Measurements from ENCODE around the gene ELOVL4. TPM values are rescaled to one million over a fixed set of nuclear protein-coding genes. Genes with fewer than 3 reads are reported as not detected.

ELOVL4 gene
- total RNA-seq, 1 experiment from 2014 or later: 0.68 TPM

DNA sequence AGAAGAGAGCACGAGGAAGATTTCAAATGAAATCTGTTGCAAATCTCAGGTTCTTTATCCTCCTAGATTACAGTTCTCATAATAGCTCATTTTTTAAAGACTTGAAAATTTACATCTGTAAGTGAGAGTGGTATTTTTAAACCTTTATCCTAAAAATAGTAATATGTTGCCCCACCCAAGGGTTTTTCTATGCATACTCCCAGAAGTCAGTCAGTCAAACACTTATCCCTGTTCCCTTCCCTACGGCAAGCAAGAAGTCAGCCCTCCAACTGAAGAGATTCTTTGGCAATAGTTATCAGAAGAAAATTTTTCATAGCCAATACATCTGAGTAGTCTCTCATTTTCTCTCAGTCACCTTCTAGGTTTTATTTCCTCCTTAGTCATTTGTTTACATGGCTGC, 24.1 kb downstream of the ELOVL4 start:
- Histone ChIP-seq H3K36me3 (ENCODE audit: control insufficient read depth, insufficient read depth, low read length) (no peaks in the 10 kb centered on the region), H3K9me3 (no peaks in the 10 kb centered on the region), H3K4me1 (no peaks in the 10 kb centered on the region), H3K27me3 (replicated peaks; ENCODE audit: control insufficient read depth, insufficient read depth, low read length) (no peaks in the 10 kb centered on the region), H3K4me3 (ENCODE audit: low read depth, low read length) (no peak overlapping the region)
- ChIA-PET CTCF (no interaction called here), POLR2A (no interaction called here)
- no peak for TF ChIP-seq CTCF (IDR thresholded peaks at IDR 0.05; ENCODE audit: insufficient read depth in 1 of 2, low read depth in 1 of 2, low read length in 1 of 2, severe bottlenecking in 1 of 2, unreplicated experiment in 1 of 2)
- Mint-ChIP-seq H3K4me1 (ENCODE audit: low read depth, unreplicated experiment) (no peaks in the 10 kb centered on the region), H3K9me3 (ENCODE audit: unreplicated experiment) (no peaks in the 10 kb centered on the region), H3K4me3 (ENCODE audit: unreplicated experiment) (no peak overlapping the region), H3K36me3 (ENCODE audit: insufficient read depth, unreplicated experiment) (no peaks in the 10 kb centered on the region), H3K27me3 (ENCODE audit: insufficient read depth, unreplicated experiment) (no peaks in the 10 kb centered on the region), H3K27ac (ENCODE audit: unreplicated experiment) (no peak overlapping the region)
- intact Hi-C loops (cut with micrococcal nuclease; ENCODE audit: unreplicated experiment): no loop called here
- BruUV-seq (replicated peaks): no TSS peak
- no peak for DNase-seq

- intact Hi-C loops (cut with micrococcal nuclease; ENCODE audit: unreplicated experiment): no loop called here
- H3K4me1 Mint-ChIP-seq (ENCODE audit: low read depth, unreplicated experiment): no peaks in the 10 kb centered on the region
- H3K4me1 ChIP-seq: no peaks in the 10 kb centered on the region
Measured at GRCh38 chr6:79922018-79922417, 25.3 kb downstream of the ELOVL4 start.

GRCh38 chr6:79913369-79913768, 34.0 kb downstream of the ELOVL4 start:
- H3K4me3 ChIP-seq (ENCODE audit: low read depth, low read length): no peak overlapping the region
- DNase-seq: no peak
- BruUV-seq (replicated peaks): no TSS peak
- peaks cover 10% of the 10 kb centered on the region for H3K27me3 Mint-ChIP-seq (ENCODE audit: insufficient read depth, unreplicated experiment)
- H3K4me3 Mint-ChIP-seq (ENCODE audit: unreplicated experiment): no peak overlapping the region
- H3K36me3 Mint-ChIP-seq (ENCODE audit: insufficient read depth, unreplicated experiment): no peaks in the 10 kb centered on the region
- H3K9me3 ChIP-seq: no peaks in the 10 kb centered on the region
- CTCF ChIA-PET: no interaction called here
- no peak for TF ChIP-seq CTCF (IDR thresholded peaks at IDR 0.05; ENCODE audit: insufficient read depth in 1 of 2, low read depth in 1 of 2, low read length in 1 of 2, severe bottlenecking in 1 of 2, unreplicated experiment in 1 of 2)
- POLR2A ChIA-PET: no interaction called here
- H3K27ac Mint-ChIP-seq (ENCODE audit: unreplicated experiment): no peak overlapping the region
- no peaks in the 10 kb centered on the region for H3K9me3 Mint-ChIP-seq (ENCODE audit: unreplicated experiment)
- H3K4me1 Mint-ChIP-seq (ENCODE audit: low read depth, unreplicated experiment): no peaks in the 10 kb centered on the region
- H3K4me1 ChIP-seq: no peaks in the 10 kb centered on the region
- no peaks in the 10 kb centered on the region for H3K36me3 ChIP-seq (ENCODE audit: control insufficient read depth, insufficient read depth, low read length)
- intact Hi-C loops (cut with micrococcal nuclease; ENCODE audit: unreplicated experiment): no loop called here
- no peaks in the 10 kb centered on the region; the same call in 1 of the 2 replicates for H3K27me3 ChIP-seq (replicated peaks; ENCODE audit: control insufficient read depth, insufficient read depth, low read length)

More at GRCh38 chr6:79922018-79922417, 25.3 kb downstream of the ELOVL4 start:
- no peaks in the 10 kb centered on the region for H3K9me3 ChIP-seq
- no peaks in the 10 kb centered on the region for H3K27me3 ChIP-seq (replicated peaks; ENCODE audit: control insufficient read depth, insufficient read depth, low read length)
- TF ChIP-seq CTCF (IDR thresholded peaks at IDR 0.05; ENCODE audit: insufficient read depth in 1 of 2, low read depth in 1 of 2, low read length in 1 of 2, severe bottlenecking in 1 of 2, unreplicated experiment in 1 of 2): no peak
- POLR2A ChIA-PET: no interaction called here
- Mint-ChIP-seq H3K9me3 (ENCODE audit: unreplicated experiment) (no peaks in the 10 kb centered on the region), H3K4me3 (ENCODE audit: unreplicated experiment) (no peak overlapping the region), H3K36me3 (ENCODE audit: insufficient read depth, unreplicated experiment) (no peaks in the 10 kb centered on the region), H3K27ac (ENCODE audit: unreplicated experiment) (no peak overlapping the region), H3K27me3 (ENCODE audit: insufficient read depth, unreplicated experiment) (no peaks in the 10 kb centered on the region)
- CTCF ChIA-PET: no interaction called here
- no peak overlapping the region for H3K4me3 ChIP-seq (ENCODE audit: low read depth, low read length)
- H3K36me3 ChIP-seq (ENCODE audit: control insufficient read depth, insufficient read depth, low read length): no peaks in the 10 kb centered on the region
- BruUV-seq (replicated peaks): no TSS peak
- no peak for DNase-seq
